ENCODE measurements around the gene AFDN. TPM values are rescaled to one million over a fixed set of nuclear protein-coding genes. Genes with fewer than 3 reads are reported as not detected.

Gene AFDN
- total RNA-seq, 3 donors from 2014 or later (not counting 1 experiment from before 2014, with no cell fraction given), result 6.3 to 9.3 (median 7.9) TPM

DNA sequence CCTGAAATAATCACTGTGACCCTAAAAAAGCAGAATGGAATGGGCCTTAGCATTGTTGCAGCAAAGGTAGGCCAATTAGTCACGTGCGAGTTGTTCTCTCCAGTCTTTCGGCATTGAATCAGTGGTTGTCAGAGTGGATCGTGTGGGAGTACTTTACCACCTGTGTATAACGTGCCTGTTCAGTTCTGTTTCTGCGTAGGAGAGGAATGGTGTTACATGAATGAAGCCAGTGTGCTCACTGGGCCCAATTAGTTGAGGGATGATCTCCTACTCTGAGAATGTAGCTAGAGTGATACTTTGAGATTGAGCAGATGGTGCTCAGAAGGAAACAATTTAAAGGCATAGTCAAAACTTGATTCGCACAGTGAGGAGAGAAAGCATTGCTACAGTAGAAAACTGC, 98.3 kb downstream of the AFDN start:
- no peaks in the 10 kb centered on the region for H3K9me3 ChIP-seq (ENCODE audit: control insufficient read depth, insufficient read depth, low read length)
- DNase-seq (no peak), ATAC-seq (no peak)
- no peak overlapping the region for H3K4me3 Mint-ChIP-seq
- no peaks in the 10 kb centered on the region for H3K27me3 ChIP-seq (ENCODE audit: control insufficient read depth, insufficient read depth, low read length)
- WGBS (ENCODE audit: insufficient coverage), result 95% methylated on average over 7 of the region's 7 CpGs
- H3K36me3 Mint-ChIP-seq, result no peaks in the 10 kb centered on the region
- no peaks in the 10 kb centered on the region for H3K27me3 Mint-ChIP-seq (ENCODE audit: low read depth in 2 of 2)
- H3K4me1 Mint-ChIP-seq, result no peaks in the 10 kb centered on the region
- no peaks in the 10 kb centered on the region for H3K36me3 ChIP-seq (ENCODE audit: control insufficient read depth, insufficient read depth, low read length)
- no peak overlapping the region for H3K27ac Mint-ChIP-seq
- TF ChIP-seq, protein P1, sequence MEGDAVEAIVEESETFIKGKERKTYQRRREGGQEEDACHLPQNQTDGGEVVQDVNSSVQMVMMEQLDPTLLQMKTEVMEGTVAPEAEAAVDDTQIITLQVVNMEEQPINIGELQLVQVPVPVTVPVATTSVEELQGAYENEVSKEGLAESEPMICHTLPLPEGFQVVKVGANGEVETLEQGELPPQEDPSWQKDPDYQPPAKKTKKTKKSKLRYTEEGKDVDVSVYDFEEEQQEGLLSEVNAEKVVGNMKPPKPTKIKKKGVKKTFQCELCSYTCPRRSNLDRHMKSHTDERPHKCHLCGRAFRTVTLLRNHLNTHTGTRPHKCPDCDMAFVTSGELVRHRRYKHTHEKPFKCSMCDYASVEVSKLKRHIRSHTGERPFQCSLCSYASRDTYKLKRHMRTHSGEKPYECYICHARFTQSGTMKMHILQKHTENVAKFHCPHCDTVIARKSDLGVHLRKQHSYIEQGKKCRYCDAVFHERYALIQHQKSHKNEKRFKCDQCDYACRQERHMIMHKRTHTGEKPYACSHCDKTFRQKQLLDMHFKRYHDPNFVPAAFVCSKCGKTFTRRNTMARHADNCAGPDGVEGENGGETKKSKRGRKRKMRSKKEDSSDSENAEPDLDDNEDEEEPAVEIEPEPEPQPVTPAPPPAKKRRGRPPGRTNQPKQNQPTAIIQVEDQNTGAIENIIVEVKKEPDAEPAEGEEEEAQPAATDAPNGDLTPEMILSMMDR (IDR thresholded peaks at IDR 0.05), result no peak
- intact Hi-C loops (cut with micrococcal nuclease), result no loop called here
- H3K27ac ChIP-seq (ENCODE audit: low read length), result no peak overlapping the region
- H3K4me3 ChIP-seq (ENCODE audit: low read length), result no peak overlapping the region
- H3K9me3 Mint-ChIP-seq, result no peaks in the 10 kb centered on the region
- no peaks in the 10 kb centered on the region for H3K4me1 ChIP-seq (ENCODE audit: control insufficient read depth, insufficient read depth, low read length)

DNA sequence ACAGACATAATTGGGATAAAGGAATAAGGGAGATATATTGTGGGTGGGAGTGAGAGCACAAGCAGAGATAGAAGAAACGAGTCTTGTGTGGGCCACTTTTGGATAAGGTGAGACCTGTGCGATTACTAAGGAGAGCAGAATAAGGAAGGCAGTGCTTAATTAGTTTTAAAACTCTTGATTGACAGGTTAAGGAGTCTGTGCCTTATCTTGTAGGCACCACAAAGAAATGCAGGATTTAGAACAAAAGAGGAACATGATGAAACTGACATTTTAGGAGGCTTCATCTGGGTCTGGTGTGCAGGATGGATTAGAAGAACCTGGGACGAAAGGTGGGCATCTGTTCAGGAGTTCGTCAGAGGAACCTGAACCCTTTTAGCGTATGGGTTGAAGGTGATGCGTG, 100.5 kb downstream of the AFDN start:
- H3K9me3 Mint-ChIP-seq, result no peaks in the 10 kb centered on the region
- Histone ChIP-seq H3K4me1 (ENCODE audit: control insufficient read depth, insufficient read depth, low read length) (no peaks in the 10 kb centered on the region), H3K27me3 (ENCODE audit: control insufficient read depth, insufficient read depth, low read length) (no peaks in the 10 kb centered on the region), H3K4me3 (ENCODE audit: low read length) (no peak overlapping the region), H3K9me3 (ENCODE audit: control insufficient read depth, insufficient read depth, low read length) (no peaks in the 10 kb centered on the region), H3K36me3 (ENCODE audit: control insufficient read depth, insufficient read depth, low read length) (no peaks in the 10 kb centered on the region), H3K27ac (ENCODE audit: low read length) (no peak overlapping the region)
- no peak for DNase-seq
- WGBS (ENCODE audit: insufficient coverage), result 92% methylated on average over 6 of the region's 6 CpGs
- no peaks in the 10 kb centered on the region for H3K4me1 Mint-ChIP-seq
- intact Hi-C loops (cut with micrococcal nuclease), result no loop called here
- H3K4me3 Mint-ChIP-seq, result no peak overlapping the region
- no peak overlapping the region for H3K27ac Mint-ChIP-seq
- ATAC-seq, result no peak
- TF ChIP-seq, protein P1 (IDR thresholded peaks at IDR 0.05), result no peak
- H3K36me3 Mint-ChIP-seq, result no peaks in the 10 kb centered on the region
- H3K27me3 Mint-ChIP-seq (ENCODE audit: low read depth in 2 of 2), result no peaks in the 10 kb centered on the region

DNA sequence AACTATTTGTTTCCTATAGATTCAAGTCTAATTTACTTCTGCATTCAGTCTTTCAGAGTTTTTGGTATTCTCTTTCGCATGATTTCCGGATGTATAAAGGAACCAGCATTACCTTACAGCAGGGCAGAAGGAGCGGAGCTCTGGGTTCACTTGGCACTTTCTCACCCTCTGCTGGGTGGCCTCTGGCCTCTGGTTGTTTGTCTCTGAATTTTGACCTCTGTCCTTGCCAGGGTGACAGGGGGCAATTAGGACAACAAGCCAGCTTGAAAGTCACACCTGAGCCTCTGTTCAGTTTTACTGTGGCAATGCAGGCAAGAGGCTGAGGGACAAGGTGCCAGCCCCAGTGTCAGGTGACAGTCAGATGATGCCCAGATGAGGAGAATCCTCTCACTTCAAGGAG, 101.4 kb downstream of the AFDN start:
- Mint-ChIP-seq H3K36me3 (no peaks in the 10 kb centered on the region), H3K27me3 (ENCODE audit: low read depth in 2 of 2) (no peaks in the 10 kb centered on the region), H3K27ac (no peak overlapping the region), H3K9me3 (no peaks in the 10 kb centered on the region), H3K4me3 (no peak overlapping the region), H3K4me1 (no peaks in the 10 kb centered on the region)
- Histone ChIP-seq H3K4me3 (ENCODE audit: low read length) (no peak overlapping the region), H3K4me1 (ENCODE audit: control insufficient read depth, insufficient read depth, low read length) (no peaks in the 10 kb centered on the region), H3K9me3 (ENCODE audit: control insufficient read depth, insufficient read depth, low read length) (no peaks in the 10 kb centered on the region), H3K27ac (ENCODE audit: low read length) (no peak overlapping the region), H3K36me3 (ENCODE audit: control insufficient read depth, insufficient read depth, low read length) (no peaks in the 10 kb centered on the region), H3K27me3 (ENCODE audit: control insufficient read depth, insufficient read depth, low read length) (no peaks in the 10 kb centered on the region)
- intact Hi-C loops (cut with micrococcal nuclease), result no loop called here
- DNase-seq, result no peak
- no peak for ATAC-seq
- WGBS (ENCODE audit: insufficient coverage), result 96% methylated on average over 3 of the region's 3 CpGs
- TF ChIP-seq, protein P1 (IDR thresholded peaks at IDR 0.05), result no peak

DNA sequence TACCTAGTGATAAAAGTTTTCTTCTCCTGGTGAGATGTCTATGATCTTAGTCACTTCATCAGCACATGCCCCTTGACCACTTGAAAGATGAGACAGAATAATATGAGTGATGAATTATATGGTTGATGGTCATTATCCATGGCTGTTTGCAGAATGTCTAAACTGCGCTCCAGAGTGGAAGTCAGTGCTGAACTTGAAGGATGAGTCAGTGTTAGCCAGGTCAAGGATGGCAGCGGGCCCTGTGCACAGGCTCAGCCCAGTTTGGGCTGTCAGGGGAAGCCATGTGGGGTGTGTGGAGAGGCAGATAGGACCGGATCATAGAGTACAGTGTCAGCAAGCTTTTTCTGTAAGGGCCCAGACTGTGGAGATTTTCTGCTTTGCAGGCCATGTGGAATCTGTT, 103.6 kb downstream of the AFDN start:
- no peak overlapping the region for H3K4me3 Mint-ChIP-seq
- DNase-seq (no peak), ATAC-seq (no peak)
- Histone ChIP-seq H3K4me3 (ENCODE audit: low read length) (no peak overlapping the region), H3K27me3 (ENCODE audit: control insufficient read depth, insufficient read depth, low read length) (no peaks in the 10 kb centered on the region), H3K9me3 (ENCODE audit: control insufficient read depth, insufficient read depth, low read length) (no peaks in the 10 kb centered on the region), H3K4me1 (ENCODE audit: control insufficient read depth, insufficient read depth, low read length) (no peaks in the 10 kb centered on the region), H3K36me3 (ENCODE audit: control insufficient read depth, insufficient read depth, low read length) (no peaks in the 10 kb centered on the region), H3K27ac (ENCODE audit: low read length) (no peak overlapping the region)
- TF ChIP-seq, protein P1 (IDR thresholded peaks at IDR 0.05), result no peak
- intact Hi-C loops (cut with micrococcal nuclease), result no loop called here
- 93% methylated on average over 3 of the region's 3 CpGs for WGBS (ENCODE audit: insufficient coverage)
- no peaks in the 10 kb centered on the region for H3K9me3 Mint-ChIP-seq
- no peaks in the 10 kb centered on the region for H3K4me1 Mint-ChIP-seq
- H3K27me3 Mint-ChIP-seq (ENCODE audit: low read depth in 2 of 2), result no peaks in the 10 kb centered on the region
- no peaks in the 10 kb centered on the region for H3K36me3 Mint-ChIP-seq
- H3K27ac Mint-ChIP-seq, result no peak overlapping the region

All from natural killer cell (primary cell).